ENCODE data around the gene ACTR3C.

- TF ChIP-seq CTCF (IDR thresholded peaks at IDR 0.05; ENCODE audit: low read depth, low read length) (no peak), EZH2phosphoT487 (IDR thresholded peaks at IDR 0.05; ENCODE audit: low read depth) (no peak)
Measured at GRCh38 chr7:150359622-150360362, 36.4 kb upstream of the ACTR3C start.
